Left hindlimb (tissue), 1 donor: ENCODE data around the gene STK17A.
"Not testable (repeated sequence)": the region's sequence is repeated elsewhere in the genome, so short reads cannot be mapped to it uniquely, and the experiment has no call there.

Source experiments
- DNase-seq: peaks from one replicate; pipeline ENCODE4 v3.0.0-alpha.2; 2018

The STK17A gene

GRCh38 chr7:43569424-43569823 is 13.5 kb upstream of the STK17A start:
- DNase-seq = no peak

GRCh38 chr7:43570688-43571365 is 12.1 kb upstream of the STK17A start:
- DNase-seq = no peak

DNA sequence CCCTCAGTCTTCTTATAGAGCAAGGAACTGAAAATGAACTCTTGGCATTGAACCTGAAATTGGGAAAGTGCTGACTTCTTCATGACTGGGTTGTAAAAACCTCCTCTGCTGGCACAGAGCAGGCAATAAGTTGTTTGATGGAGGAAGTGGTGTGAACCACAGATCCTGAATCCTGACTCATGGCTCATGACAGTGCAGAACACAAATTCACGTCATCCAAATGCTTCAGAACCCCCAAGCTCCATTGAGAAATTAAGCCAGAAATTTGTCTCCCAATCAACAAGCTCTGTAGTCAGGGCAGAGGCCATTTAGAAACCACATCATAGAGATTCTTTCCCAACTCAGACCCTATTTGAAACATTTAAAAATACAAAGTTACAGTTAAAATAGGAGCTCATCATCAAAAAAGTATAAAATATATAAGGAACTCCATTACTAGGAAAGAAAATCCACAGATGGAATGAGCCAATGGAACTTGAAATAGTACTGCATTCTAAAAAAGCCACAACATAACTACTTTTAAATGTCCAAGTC is 10.3 kb upstream of the STK17A start:
- no peak for DNase-seq

- DNase-seq = not testable (repeated sequence)
Measured at GRCh38 chr7:43573832-43574231, 9.1 kb upstream of the STK17A start.

- DNase-seq = no peak
Measured at GRCh38 chr7:43575506-43575905, 7.4 kb upstream of the STK17A start.

- DNase-seq = no peak
Measured at GRCh38 chr7:43576241-43576640, 6.7 kb upstream of the STK17A start.

DNA sequence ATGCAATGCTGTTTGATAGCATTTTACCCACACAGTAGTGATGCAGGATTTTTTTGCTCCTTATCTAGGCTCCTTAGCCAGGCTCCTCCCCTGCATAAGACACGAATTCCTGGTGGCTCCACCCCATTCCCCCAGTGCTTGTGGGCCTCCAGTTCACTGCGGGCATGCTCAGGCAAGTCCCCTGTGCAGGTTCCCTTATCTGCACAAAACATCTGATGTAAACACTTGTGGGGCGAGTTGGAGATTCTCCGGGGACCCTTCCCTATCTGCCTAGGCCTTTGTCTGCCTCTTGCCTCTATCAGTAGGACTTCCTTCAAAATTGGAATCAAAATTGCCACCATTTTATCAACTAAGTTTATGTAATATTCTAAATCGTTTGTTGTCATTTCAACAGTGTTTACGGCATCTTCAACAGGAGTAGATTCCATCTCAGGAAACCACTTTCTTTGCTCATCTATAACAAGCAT is 5.4 kb upstream of the STK17A start:
- no peak for DNase-seq

GRCh38 chr7:43583424-43584194 is 701 bp downstream of the STK17A start:
- DNase-seq = peak; percentile 64

DNA sequence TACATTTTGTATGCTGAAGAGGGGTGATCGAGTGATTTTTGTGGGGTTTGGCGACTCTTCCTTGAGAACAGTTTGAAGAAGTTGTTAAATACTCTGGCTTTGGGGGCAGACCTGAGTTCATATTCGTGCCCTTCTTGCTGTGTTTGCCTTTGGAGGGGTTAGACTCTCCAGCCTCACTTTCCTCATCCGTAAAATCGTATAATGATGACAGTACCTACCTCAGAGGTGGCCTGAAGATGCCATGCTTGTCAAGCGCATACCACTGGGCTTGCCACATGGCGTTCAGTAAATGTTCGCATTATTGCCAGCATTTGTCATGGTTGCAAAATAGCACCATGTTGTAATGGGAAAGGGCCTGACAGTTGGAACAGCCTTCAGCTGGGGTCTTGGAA is 1.3 kb downstream of the STK17A start:
- no peak for DNase-seq

DNA sequence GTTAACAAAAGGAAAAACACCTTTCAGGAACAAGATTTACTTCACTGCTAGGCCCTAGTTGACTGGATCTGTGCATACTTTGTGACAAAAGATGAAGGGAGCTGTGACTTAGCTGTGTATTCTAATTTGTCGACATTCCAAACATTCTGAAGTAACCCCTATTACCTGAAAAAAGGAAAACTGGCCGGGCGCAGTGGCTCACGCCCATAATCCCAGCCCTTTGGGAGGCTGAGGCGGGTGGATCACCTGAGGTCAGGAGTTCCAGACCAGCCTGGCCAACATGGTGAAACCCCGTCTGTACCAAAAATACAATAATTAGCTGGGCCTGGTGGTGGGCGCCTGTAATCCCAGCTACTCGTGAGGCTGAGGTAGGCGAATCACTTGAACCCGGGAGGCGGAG is 1.8 kb downstream of the STK17A start:
- DNase-seq = not testable (repeated sequence)

DNA sequence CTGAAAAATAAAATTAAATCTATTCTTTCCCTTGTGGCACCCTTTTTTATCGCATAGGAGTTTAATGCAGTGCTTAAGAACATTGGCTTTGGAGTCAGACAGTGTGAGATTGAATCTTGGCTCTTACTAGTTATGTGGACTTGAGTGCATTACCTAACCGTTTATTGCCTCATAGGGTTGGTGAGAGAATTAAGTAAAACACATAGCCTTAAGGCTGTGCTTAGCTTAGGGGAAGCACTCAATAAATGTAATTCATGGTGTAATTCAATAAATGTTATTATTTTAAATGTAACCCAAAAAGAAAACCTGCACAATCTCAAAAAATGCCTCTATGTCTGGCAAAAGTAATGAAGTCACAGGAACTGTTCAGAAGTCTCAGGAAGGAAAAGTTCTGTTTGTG is 2.7 kb downstream of the STK17A start:
- DNase-seq = no peak

GRCh38 chr7:43586251-43586900 is 3.5 kb downstream of the STK17A start:
- DNase-seq = no peak

- no peak for DNase-seq
Measured at GRCh38 chr7:43588477-43589132, 5.7 kb downstream of the STK17A start.

DNA sequence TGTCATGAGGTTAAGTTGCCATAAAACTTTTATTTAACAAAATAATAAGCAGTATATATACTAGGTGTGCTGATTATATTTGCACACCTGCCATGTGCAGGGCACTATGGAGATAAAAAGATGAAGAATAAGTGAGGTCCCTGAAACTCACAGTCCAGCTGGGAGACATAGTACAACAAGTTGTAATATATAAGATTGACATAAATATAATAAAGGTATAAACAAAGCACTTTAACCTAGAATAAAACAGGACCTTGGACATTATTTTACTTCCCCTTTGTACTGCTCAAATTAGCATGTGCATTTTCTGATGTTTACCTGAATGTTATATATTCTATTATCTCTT is 6.2 kb downstream of the STK17A start:
- DNase-seq = no peak

GRCh38 chr7:43589728-43590127 is 6.8 kb downstream of the STK17A start:
- DNase-seq = no peak

- no peak for DNase-seq
Measured at GRCh38 chr7:43590862-43591557, 8.1 kb downstream of the STK17A start.

GRCh38 chr7:43591558-43592180 is 8.8 kb downstream of the STK17A start:
- DNase-seq = no peak

DNA sequence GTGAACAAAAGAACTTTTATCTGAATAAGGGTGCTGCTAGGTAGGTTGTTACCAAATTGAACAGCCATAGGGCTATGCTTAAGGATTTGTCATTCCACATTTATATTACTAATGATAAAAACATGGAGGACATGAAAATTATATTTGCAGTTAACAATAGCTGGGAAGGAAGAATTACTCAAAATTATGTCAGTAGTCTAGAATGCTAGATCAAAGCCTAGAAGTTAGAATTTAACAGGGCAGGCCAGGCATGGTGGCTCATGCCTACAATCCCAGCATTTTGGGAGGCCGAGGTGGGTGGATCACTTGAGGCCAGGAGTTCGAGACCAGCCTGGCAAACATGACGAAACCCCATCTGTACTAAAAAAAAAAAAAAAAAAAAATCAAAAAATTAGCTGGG is 9.4 kb downstream of the STK17A start:
- no peak for DNase-seq

DNA sequence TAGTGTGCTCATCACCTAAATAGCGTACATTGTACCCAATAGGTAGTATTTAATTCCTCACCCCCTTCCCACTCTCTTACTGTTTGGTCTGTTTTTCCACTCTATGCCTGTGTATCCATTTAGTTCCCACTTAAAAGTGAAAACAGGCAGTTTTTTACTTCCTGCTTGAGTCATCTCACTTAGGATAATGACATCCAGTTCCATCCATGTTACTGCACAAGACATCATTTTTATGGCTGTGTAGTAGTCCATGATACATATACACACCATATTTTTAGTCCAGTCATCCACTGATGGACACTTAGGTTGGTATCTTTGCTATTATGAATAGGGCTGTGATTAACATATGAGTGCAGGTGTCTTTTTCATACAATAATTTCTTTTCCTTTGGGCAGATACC is 10.1 kb downstream of the STK17A start:
- no peak for DNase-seq

DNA sequence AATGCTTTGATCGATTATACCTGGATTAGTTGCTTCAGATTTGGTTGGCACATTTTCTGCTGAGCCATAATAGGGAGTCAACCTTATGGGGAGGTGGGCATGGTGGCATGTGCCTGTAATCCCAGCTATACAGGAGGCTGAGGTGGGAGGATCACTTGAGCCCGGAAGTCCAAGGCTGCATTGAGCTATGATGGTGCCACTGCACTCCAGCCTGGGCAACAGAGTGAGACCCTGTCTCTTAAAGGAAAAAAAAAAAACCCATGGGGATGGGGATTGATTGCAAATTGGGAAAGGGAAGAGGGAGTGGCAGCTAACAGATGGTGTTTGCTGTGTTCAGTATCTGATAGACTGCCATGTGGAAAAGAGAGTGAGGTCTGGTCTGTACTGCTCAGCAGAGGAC is 11.1 kb downstream of the STK17A start:
- DNase-seq = no peak

DNA sequence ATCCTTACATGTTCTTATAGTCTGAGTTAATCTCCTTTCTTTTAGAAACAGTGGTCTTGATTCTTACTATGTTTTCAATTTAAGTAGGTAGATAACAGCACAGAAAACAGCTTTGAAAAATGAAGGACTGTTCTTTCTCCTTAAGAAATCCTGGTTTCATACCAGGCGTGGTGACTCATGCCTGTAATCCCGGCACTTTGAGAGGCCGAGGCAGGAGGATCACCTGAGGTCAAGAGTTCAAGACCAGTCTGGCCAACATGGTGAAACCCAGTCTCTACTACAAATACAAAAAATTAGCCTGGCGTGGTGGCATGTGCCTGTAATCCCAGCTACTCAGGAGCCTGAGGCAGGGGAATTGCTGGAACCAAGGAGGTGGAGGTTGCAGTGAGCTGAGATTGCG is 13.5 kb downstream of the STK17A start:
- not testable (repeated sequence) for DNase-seq

DNA sequence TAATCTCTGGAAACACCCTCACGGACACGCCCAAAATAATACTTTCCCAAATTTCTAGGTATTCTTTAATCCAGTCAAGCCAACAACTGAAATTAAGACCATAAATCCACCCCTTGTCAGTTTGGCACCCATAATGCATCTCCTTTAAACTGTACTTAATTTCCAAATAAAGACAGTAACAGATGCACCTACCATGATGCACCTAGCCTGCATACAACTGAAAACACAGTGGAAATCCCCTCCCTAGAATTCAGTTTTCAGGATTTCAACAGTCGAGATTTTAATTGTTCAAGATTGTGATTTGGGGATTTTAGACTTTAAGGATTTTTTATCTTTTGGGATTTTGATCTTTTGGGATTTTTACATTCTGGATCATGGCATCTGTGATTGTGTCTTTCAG is 17.1 kb downstream of the STK17A start:
- no peak for DNase-seq
